ENCODE measurements around the gene WWC1. TPM values are rescaled to one million over a fixed set of nuclear protein-coding genes. Genes with fewer than 3 reads are reported as not detected.

The WWC1 gene
- total RNA-seq, 1 donor from 2014 or later = 13.7 TPM

- no peaks in the 10 kb centered on the region for H3K9me3 Mint-ChIP-seq
- no peak for TF ChIP-seq CTCF (conservative IDR thresholded peaks at IDR 0.05)
- H3K27me3 Mint-ChIP-seq (ENCODE audit: low read depth) = no peaks in the 10 kb centered on the region
- H3K4me3 Mint-ChIP-seq = no peak overlapping the region
- no peaks in the 10 kb centered on the region for H3K36me3 Mint-ChIP-seq (ENCODE audit: low read depth)
- no peak for DNase-seq (ENCODE audit: low read depth, low spot score)
- no peak overlapping the region for H3K27ac Mint-ChIP-seq (ENCODE audit: unreplicated experiment)
- H3K4me1 Mint-ChIP-seq = peaks cover 28% of the 10 kb centered on the region
Observed at GRCh38 chr5:168301593-168302390, 10.3 kb downstream of the WWC1 start.

- DNase-seq (ENCODE audit: low read depth, low spot score) = no peak
- Mint-ChIP-seq H3K4me3 (no peak overlapping the region), H3K36me3 (ENCODE audit: low read depth) (no peaks in the 10 kb centered on the region), H3K4me1 (peaks cover 28% of the 10 kb centered on the region), H3K27me3 (ENCODE audit: low read depth) (no peaks in the 10 kb centered on the region), H3K27ac (ENCODE audit: unreplicated experiment) (no peak overlapping the region), H3K9me3 (no peaks in the 10 kb centered on the region)
- TF ChIP-seq CTCF (conservative IDR thresholded peaks at IDR 0.05) = no peak
Observed at GRCh38 chr5:168302785-168303184, 11.3 kb downstream of the WWC1 start.

- no peaks in the 10 kb centered on the region for H3K27me3 Mint-ChIP-seq (ENCODE audit: low read depth)
- TF ChIP-seq CTCF (conservative IDR thresholded peaks at IDR 0.05) = no peak
- H3K9me3 Mint-ChIP-seq = no peaks in the 10 kb centered on the region
- no peak overlapping the region for H3K4me3 Mint-ChIP-seq
- H3K4me1 Mint-ChIP-seq = peaks cover 28% of the 10 kb centered on the region
- H3K36me3 Mint-ChIP-seq (ENCODE audit: low read depth) = no peaks in the 10 kb centered on the region
- H3K27ac Mint-ChIP-seq (ENCODE audit: unreplicated experiment) = peak overlapping the region; percentile 46
- DNase-seq (ENCODE audit: low read depth, low spot score) = no peak
Observed at GRCh38 chr5:168303393-168304025, 12.1 kb downstream of the WWC1 start.

- Mint-ChIP-seq H3K4me1 (peaks cover 25% of the 10 kb centered on the region), H3K27ac (ENCODE audit: unreplicated experiment) (no peak overlapping the region), H3K27me3 (ENCODE audit: low read depth) (no peaks in the 10 kb centered on the region), H3K4me3 (no peak overlapping the region), H3K36me3 (ENCODE audit: low read depth) (no peaks in the 10 kb centered on the region), H3K9me3 (no peaks in the 10 kb centered on the region)
- DNase-seq (ENCODE audit: low read depth, low spot score) = no peak
- no peak for TF ChIP-seq CTCF (conservative IDR thresholded peaks at IDR 0.05)
Observed at GRCh38 chr5:168304349-168304748, 12.9 kb downstream of the WWC1 start.

- H3K4me3 Mint-ChIP-seq = no peak overlapping the region
- no peaks in the 10 kb centered on the region for H3K36me3 Mint-ChIP-seq (ENCODE audit: low read depth)
- DNase-seq (ENCODE audit: low read depth, low spot score) = no peak
- H3K9me3 Mint-ChIP-seq = no peaks in the 10 kb centered on the region
- H3K4me1 Mint-ChIP-seq = peaks cover 16% of the 10 kb centered on the region
- H3K27me3 Mint-ChIP-seq (ENCODE audit: low read depth) = no peaks in the 10 kb centered on the region
- TF ChIP-seq CTCF (conservative IDR thresholded peaks at IDR 0.05) = no peak
- peak overlapping the region; percentile 70 for H3K27ac Mint-ChIP-seq (ENCODE audit: unreplicated experiment)
Observed at GRCh38 chr5:168305281-168305680, 13.8 kb downstream of the WWC1 start.

Data from neural crest cell (in vitro differentiated cells).